ENCODE measurements around the gene JPH3.

JPH3 gene

DNA sequence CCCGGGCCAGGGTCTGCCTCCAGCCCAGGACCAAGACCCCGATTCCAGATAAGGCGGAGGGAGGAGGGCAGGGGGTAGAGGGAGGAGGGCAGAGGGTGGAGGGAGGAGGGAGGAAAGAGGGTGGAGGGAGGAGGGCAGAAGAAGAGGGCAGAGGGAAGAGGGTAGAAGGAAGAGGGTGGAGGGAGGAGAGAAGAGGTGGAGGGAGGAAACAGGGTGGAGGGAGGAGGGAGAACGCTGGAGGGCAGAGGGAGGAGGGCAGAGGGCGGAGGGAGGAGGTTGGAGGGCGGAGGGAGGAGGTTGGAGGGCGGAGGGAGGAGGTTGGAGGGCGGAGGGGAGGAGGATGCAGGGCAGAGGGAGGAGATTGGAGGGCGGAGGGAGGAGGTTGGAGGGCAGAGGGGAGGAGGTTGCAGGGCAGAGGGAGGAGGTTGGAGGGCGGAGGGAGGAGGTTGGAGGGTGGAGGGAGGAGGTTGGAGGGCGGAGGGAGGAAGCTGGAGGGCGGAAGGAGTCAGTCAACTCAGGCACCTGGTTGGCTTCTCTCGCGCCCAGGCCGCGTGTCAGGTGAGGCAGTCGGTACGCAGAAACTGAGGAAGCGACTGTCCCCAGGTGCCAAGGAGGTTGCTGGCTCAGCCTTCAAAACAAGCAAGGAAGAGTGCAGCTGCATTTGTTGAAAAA lies 98.2 kb downstream of the JPH3 start:
- Histone ChIP-seq H3K9me3 (no peaks in the 10 kb centered on the region), H3K27me3 (no peaks in the 10 kb centered on the region), H3K4me1 (no peaks in the 10 kb centered on the region), H3K36me3 (peaks cover 0 to 96% (median 10%) of the 10 kb centered on the region in 3 donors), H3K4me3 (no peak overlapping the region), H3K27ac (no peak overlapping the region)
- TF ChIP-seq, protein P1, sequence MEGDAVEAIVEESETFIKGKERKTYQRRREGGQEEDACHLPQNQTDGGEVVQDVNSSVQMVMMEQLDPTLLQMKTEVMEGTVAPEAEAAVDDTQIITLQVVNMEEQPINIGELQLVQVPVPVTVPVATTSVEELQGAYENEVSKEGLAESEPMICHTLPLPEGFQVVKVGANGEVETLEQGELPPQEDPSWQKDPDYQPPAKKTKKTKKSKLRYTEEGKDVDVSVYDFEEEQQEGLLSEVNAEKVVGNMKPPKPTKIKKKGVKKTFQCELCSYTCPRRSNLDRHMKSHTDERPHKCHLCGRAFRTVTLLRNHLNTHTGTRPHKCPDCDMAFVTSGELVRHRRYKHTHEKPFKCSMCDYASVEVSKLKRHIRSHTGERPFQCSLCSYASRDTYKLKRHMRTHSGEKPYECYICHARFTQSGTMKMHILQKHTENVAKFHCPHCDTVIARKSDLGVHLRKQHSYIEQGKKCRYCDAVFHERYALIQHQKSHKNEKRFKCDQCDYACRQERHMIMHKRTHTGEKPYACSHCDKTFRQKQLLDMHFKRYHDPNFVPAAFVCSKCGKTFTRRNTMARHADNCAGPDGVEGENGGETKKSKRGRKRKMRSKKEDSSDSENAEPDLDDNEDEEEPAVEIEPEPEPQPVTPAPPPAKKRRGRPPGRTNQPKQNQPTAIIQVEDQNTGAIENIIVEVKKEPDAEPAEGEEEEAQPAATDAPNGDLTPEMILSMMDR (IDR thresholded peaks at IDR 0.05): no peak
- intact Hi-C loops (cut with DNase I; ENCODE audit: low total_unique reads): no loop called here
- DNase-seq: no peak

DNA sequence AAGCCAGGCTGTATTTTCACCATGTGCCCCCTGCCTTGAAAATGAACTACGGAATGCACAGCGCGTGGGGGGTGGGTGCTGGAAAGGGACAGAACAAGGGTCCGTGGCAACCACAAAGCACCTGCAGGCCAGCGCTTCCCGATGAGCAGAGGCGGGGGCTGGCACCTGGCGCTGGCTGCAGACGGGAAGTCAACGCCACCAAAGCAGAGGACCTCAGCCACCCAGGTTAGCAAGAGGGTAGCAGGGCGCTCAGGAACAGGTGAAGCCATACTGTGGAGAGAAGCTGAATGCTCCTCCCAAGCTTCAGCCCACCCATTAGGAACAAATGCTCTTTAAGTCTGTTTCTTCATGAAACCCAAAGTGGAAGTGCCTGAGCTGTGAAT lies 98.8 kb downstream of the JPH3 start:
- H3K27me3 ChIP-seq: no peaks in the 10 kb centered on the region
- no peak for DNase-seq
- intact Hi-C loops (cut with DNase I; ENCODE audit: low total_unique reads): no loop called here
- no peak overlapping the region for H3K27ac ChIP-seq
- H3K4me3 ChIP-seq: no peak overlapping the region
- H3K4me1 ChIP-seq: no peaks in the 10 kb centered on the region
- H3K9me3 ChIP-seq: no peaks in the 10 kb centered on the region
- TF ChIP-seq, protein P1 (IDR thresholded peaks at IDR 0.05): no peak
- peaks cover 0 to 94% (median 10%) of the 10 kb centered on the region in 3 donors for H3K36me3 ChIP-seq

DNA sequence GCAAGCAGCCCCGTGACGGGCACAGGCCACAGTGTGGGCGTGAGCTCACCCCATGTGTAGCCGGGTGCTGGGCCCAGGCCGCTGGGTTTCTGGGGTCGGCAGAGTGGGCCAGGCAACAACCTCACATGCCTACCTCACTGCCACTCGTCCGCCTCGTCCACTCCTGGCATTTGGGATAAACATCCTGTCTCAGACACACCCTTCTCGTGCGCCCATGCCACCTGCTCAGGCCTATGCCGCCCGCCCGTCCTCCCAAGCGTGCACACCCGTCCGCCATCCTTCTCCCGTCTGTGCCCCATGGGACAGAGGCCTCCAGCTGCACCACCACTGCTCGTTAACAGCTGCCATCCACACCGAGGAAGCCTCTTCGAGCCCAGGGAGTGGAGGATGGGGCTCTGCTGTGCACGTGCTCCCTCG lies 99.2 kb downstream of the JPH3 start:
- H3K27ac ChIP-seq: no peak overlapping the region
- H3K4me1 ChIP-seq: no peaks in the 10 kb centered on the region
- H3K27me3 ChIP-seq: no peaks in the 10 kb centered on the region
- DNase-seq: no peak
- H3K9me3 ChIP-seq: no peaks in the 10 kb centered on the region
- H3K36me3 ChIP-seq: peaks cover 0 to 92% (median 11%) of the 10 kb centered on the region in 3 donors
- TF ChIP-seq, protein P1 (IDR thresholded peaks at IDR 0.05): no peak
- no peak overlapping the region for H3K4me3 ChIP-seq
- intact Hi-C loops (cut with DNase I; ENCODE audit: low total_unique reads): no loop called here

DNA sequence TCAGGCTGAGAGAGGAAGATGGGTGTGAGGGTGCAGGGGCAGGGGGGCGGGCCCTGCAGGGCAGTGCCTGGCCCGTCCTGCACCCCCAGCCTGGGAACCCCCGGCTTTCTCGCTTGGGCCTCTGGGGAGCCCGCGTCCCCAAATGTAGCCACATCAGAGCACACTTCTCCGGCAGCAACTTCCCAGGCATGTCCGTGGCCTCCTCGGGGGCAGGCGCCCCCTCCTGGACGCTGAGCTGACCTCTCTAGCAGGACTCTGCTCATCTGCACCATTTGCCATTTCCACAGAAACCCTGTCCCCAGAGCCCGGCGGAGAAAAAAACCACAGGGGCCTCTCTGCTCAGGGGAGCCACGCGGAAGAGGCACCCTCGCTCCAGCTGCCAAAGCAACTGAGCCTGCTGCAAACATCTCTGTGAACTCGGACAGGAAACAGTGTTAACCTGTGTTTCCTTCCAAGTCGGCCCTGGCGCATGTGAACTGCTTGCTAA lies 100.1 kb downstream of the JPH3 start:
- TF ChIP-seq, protein P1 (IDR thresholded peaks at IDR 0.05): peak in 1 of 2 experiments; percentile 27
- H3K4me3 ChIP-seq: no peak overlapping the region
- DNase-seq: no peak
- no peaks in the 10 kb centered on the region for H3K9me3 ChIP-seq
- intact Hi-C loops (cut with DNase I; ENCODE audit: low total_unique reads): no loop called here
- H3K27ac ChIP-seq: no peak overlapping the region
- H3K36me3 ChIP-seq: peaks cover 3 to 92% (median 18%) of the 10 kb centered on the region in 3 donors
- no peaks in the 10 kb centered on the region for H3K4me1 ChIP-seq
- H3K27me3 ChIP-seq: no peaks in the 10 kb centered on the region

DNA sequence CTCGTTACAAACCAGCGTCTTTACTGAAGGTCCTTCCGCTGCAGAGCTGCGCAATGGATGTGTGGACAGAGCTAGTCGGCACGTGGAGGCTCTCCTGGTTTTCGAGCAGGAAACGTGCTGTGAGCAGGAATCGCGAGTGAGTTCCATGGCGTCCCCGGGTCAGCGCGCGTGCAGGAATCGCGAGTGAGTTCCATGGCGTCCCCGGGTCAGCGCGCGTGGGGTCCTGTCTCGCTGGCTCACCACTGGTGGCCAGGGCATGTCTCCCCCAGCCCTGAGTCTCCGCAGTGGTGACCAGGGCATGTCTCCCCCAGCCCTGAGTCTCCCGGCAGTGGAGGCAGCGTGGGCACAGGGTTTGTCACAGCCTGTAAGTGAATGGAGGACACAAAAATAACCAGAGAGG lies 100.8 kb downstream of the JPH3 start:
- H3K27me3 ChIP-seq: no peaks in the 10 kb centered on the region
- H3K4me3 ChIP-seq: no peak overlapping the region
- no peaks in the 10 kb centered on the region for H3K4me1 ChIP-seq
- TF ChIP-seq, protein P1 (IDR thresholded peaks at IDR 0.05): no peak
- no peaks in the 10 kb centered on the region for H3K9me3 ChIP-seq
- no peak for DNase-seq
- peaks cover 8 to 93% (median 21%) of the 10 kb centered on the region in 3 donors for H3K36me3 ChIP-seq
- H3K27ac ChIP-seq: no peak overlapping the region
- intact Hi-C loops (cut with DNase I; ENCODE audit: low total_unique reads): no loop called here

Measured in tibial artery (tissue), 4 donors.